ENCODE results near the gene YPEL4.

- TF ChIP-seq CTCF (IDR thresholded peaks at IDR 0.05), result no peak
- no peak for TF ChIP-seq POLR2A (IDR thresholded peaks at IDR 0.05)
These were observed 34.4 kb downstream of the YPEL4 start for GRCh38 chr11:57615308-57615707.

All from esophagus squamous epithelium (tissue), 4 donors.